Testis (tissue), 3 donors: ENCODE data around the gene ANKRD35. TPM values are rescaled to one million over a fixed set of nuclear protein-coding genes. Genes with fewer than 3 reads are reported as not detected.

ENCODE experiments used
- DNase-seq: peaks from one replicate; pipeline ENCODE4 v3.0.0-alpha.2; 2019
- H3K27ac ChIP-seq, 2 donors: fragments of 200-600 bp; sonication (generic); one replicate each; pipeline ENCODE4 v1.5.1; 2019
- H3K27me3 ChIP-seq: fragments of 200-600 bp; sonication (generic); one replicate; pipeline ENCODE4 v1.5.1; 2019
- H3K36me3 ChIP-seq: fragments of 200-600 bp; sonication (generic); one replicate; pipeline ENCODE4 v1.5.1; 2017; ENCODE audit warnings: low read depth; ENCODE audit errors: missing control alignments
- H3K4me1 ChIP-seq: fragments of 200-600 bp; sonication (generic); one replicate; pipeline ENCODE4 v1.5.1; 2019
- H3K4me3 ChIP-seq, 2 donors: fragments of 200-600 bp; sonication (generic); one replicate each; pipeline ENCODE4 v1.5.1; 2017 to 2019
- H3K9me3 ChIP-seq: fragments of 200-600 bp; sonication (generic); one replicate; pipeline ENCODE4 v1.5.1; 2017
- POLR2A ChIP-seq: fragments of 450-650 bp; IDR thresholded peaks from one replicate; pipeline ENCODE4 v1.6.1; 2017; ENCODE audit warnings: antibody characterized with exemption, mild to moderate bottlenecking, moderate library complexity
- WGBS, 2 donors: methylation state at CpG; one replicate each; pipeline ENCODE4 v1.1.5; 2018; 5-methylcytosine and 5-hydroxymethylcytosine counted together
- intact Hi-C: fragments of 100-400 bp; cut with DNase I; formaldehyde crosslinking; loops from one replicate; pipeline ENCODE4 v1.15.1; 2023; ENCODE audit warnings: low total_unique reads
- polyA plus RNA-seq: library from polyadenylated mRNA; stranded (reverse); fragments of 350-450 nt; fragmentation: Illumina TruSeq; extraction: RNeasy Lipid Tissue Mini Kit (QIAGEN cat#74804); gene quantifications from one replicate; pipeline ENCODE4 v1.2.3, GENCODE V29; 2014; ENCODE audit warnings: low read depth, low replicate concordance; ENCODE audit not compliant: insufficient read depth
- total RNA-seq, 2 donors: library from RNA; depleted of rRNA; stranded (reverse); fragments of >200 nt; gene quantifications; one replicate each; pipeline ENCODE4 v1.2.3, GENCODE V29; 2016
- TF ChIP-seq, protein P1 (sequence below), 3 experiments: fragments of 450-650 bp in 2 of 3; fragments of 200-600 bp in 1 of 3; sonication (generic) in 1 of 3; IDR thresholded peaks; one replicate each; pipeline ENCODE4 v1.5.1; 2016 to 2019; ENCODE audit warnings: antibody characterized with exemption in 3 of 3, mild to moderate bottlenecking in 2 of 3, moderate library complexity in 1 of 3

The ANKRD35 gene
- total and polyA plus RNA-seq, 3 donors from 2014 or later, result 1.3 to 3.3 (median 1.7) TPM

DNA sequence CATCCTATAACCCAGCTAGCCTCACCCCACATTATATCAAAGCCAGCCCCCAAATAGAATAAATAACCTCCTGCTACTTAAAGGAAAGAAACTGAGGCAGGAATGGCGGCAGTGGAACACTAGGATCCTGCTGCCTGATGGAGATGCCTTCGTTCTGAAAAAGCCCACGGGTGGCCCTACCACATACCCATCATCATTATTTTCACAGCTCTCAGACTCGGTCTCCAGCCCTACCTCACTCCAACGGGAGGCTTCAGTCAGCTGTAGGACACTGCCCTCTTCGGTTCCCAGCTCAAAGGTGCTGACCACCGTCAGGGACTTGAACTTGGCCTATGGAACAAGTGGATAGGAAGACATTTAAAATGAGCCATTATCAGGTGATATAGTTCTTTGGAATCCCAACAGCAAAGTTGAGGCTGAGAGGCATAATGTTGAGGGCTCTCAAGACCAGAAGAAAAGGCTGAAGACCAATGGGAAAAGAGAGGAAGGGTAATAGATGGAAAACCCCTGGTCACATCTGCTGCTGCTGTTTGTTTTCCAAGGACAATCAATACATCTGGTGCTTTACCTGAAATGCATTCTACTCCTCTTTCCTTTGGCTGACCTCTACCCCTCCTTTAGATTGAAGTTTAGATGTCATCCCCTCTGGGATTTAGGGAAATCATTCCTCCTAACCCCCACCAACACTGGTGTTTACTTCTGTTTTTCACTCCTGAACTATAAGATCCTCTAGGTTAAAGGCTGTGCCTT is 7.8 kb upstream of the ANKRD35 start:
- Histone ChIP-seq H3K27ac (peak overlapping the region in 1 of 2 donors; percentile 80), H3K4me3 (no peak overlapping the region), H3K4me1 (peaks cover 24% of the 10 kb centered on the region), H3K27me3 (no peaks in the 10 kb centered on the region), H3K36me3 (no peaks in the 10 kb centered on the region), H3K9me3 (no peaks in the 10 kb centered on the region)
- TF ChIP-seq, protein P1, sequence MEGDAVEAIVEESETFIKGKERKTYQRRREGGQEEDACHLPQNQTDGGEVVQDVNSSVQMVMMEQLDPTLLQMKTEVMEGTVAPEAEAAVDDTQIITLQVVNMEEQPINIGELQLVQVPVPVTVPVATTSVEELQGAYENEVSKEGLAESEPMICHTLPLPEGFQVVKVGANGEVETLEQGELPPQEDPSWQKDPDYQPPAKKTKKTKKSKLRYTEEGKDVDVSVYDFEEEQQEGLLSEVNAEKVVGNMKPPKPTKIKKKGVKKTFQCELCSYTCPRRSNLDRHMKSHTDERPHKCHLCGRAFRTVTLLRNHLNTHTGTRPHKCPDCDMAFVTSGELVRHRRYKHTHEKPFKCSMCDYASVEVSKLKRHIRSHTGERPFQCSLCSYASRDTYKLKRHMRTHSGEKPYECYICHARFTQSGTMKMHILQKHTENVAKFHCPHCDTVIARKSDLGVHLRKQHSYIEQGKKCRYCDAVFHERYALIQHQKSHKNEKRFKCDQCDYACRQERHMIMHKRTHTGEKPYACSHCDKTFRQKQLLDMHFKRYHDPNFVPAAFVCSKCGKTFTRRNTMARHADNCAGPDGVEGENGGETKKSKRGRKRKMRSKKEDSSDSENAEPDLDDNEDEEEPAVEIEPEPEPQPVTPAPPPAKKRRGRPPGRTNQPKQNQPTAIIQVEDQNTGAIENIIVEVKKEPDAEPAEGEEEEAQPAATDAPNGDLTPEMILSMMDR (IDR thresholded peaks at IDR 0.05), result no peak
- no peak for TF ChIP-seq POLR2A
- WGBS, 2 donors, result 89% methylated on average over 7 of the region's 7 CpGs
- intact Hi-C loops, result no loop called here
- no peak for DNase-seq

DNA sequence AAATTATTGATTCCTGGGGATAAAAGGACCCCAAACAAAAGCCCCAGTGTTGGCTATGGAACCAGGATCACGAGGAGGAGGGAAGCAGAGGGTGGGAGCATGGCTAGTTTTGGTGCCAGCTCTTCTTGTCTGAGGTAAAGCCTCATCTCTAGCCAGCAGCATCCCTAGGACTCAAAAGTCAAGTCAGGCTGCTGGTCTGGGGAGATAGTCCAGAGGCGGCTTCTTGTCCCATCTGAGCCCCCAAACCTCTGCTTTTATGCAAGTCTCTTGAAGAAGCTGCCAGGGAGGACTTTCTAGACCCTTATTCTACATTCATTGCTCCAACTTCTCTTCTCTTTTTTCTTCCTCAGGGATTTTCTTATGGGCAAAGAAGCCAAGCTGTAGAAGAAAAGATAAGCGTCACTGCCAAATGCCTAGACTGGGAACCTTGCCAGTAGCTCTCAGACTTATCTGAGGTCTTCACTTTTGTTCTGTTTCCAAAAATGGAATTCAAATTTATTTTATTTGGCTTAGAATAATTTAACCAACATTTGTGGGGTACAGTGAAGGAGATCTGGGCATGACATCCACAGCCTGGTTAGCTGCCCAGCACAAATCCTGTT is 6.9 kb upstream of the ANKRD35 start:
- no peaks in the 10 kb centered on the region for H3K9me3 ChIP-seq
- intact Hi-C loops, result no loop called here
- TF ChIP-seq, protein P1 (IDR thresholded peaks at IDR 0.05), result no peak
- no peak for TF ChIP-seq POLR2A
- WGBS, 2 donors, result 43 to 55% methylated on average over 3 of the region's 3 CpGs
- no peak overlapping the region for H3K4me3 ChIP-seq
- peak overlapping the region; percentile 80 to 88 for H3K27ac ChIP-seq
- peaks cover 24% of the 10 kb centered on the region for H3K4me1 ChIP-seq
- peak; percentile 74 for DNase-seq
- no peaks in the 10 kb centered on the region for H3K36me3 ChIP-seq
- H3K27me3 ChIP-seq, result no peaks in the 10 kb centered on the region

DNA sequence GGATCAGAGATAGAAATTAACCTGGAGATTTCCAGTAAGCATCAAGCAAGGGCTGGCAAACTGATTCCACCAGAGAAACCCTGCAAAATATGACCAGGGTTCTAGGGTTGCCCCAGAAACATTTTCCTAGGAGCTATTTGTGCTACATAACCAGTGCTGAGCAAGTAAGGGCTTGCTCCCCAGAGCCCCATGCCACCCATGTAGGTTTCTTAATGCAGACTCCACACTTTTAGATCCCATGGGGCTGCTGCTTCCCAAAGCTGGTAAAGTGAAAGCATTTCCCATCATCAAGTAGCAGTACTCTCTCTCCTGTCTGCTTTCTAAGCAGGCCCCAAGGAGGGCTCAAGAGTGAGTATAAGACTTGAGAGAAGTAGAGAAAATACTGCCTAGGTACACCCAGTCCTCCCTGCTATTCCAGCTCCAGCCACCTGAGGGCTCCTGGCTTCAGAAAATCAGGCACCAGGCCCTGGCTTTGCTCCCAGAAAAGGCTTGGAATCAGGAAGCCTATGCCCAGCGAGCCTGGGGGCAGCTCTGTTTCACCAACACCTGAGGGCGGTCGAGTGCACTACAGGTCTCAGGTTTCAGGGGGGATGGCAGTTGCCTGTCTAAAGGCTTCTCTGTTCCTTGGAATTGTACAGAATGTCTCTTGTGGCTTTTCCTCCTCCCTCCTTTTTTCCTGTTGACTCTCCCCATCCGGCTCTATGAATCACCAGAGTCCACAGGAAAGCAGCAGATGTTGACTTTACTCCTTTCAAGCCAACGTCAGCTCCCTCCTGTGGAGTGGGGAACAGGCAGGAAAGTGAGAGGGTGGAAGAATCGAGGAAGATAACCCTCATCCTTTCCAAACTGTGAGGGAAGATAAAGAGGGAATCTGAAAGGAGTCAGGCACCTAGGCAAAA is 6.2 kb upstream of the ANKRD35 start:
- no peaks in the 10 kb centered on the region for H3K36me3 ChIP-seq
- 11 to 13% methylated on average over 6 of the region's 6 CpGs for WGBS, 2 donors
- TF ChIP-seq, protein P1 (IDR thresholded peaks at IDR 0.05), result peak; percentile 87 to 92 (median 89)
- no peak for TF ChIP-seq POLR2A
- intact Hi-C loops, result no loop called here
- DNase-seq, result peak; percentile 97
- H3K27ac ChIP-seq, result peak overlapping the region; percentile 80 to 88
- H3K9me3 ChIP-seq, result no peaks in the 10 kb centered on the region
- no peaks in the 10 kb centered on the region for H3K27me3 ChIP-seq
- H3K4me3 ChIP-seq, result no peak overlapping the region
- H3K4me1 ChIP-seq, result peaks cover 24% of the 10 kb centered on the region

DNA sequence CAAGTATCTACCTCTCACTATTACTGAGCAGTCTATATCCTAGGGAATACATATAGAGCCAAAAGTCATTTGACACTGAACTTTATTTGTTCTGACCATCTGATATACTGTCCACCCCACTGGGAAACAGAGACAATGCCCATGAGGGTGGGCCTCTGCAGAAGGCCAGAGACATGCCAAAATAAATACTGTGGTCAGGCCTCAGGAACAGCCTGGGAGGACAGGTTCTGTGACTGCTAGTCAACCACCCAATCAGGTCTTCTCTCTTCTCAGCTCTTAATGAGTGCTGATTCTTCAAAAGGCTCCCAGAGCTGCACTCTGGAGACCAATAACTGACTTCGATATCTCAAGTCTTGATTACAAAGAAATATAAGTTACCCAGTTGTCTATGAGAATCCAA is 5.5 kb upstream of the ANKRD35 start:
- TF ChIP-seq POLR2A, result no peak
- TF ChIP-seq, protein P1 (IDR thresholded peaks at IDR 0.05), result no peak
- intact Hi-C loops, result no loop called here
- WGBS, 2 donors, result 48 to 50% methylated on average over 1 of the region's 1 CpG
- Histone ChIP-seq H3K27me3 (no peaks in the 10 kb centered on the region), H3K27ac (peak overlapping the region; percentile 80 to 88), H3K4me3 (no peak overlapping the region), H3K4me1 (peaks cover 24% of the 10 kb centered on the region), H3K36me3 (no peaks in the 10 kb centered on the region), H3K9me3 (no peaks in the 10 kb centered on the region)
- DNase-seq, result no peak
